PC-3 (cell line): ENCODE data around the gene ZP1. TPM values are rescaled to one million over a fixed set of nuclear protein-coding genes. Genes with fewer than 3 reads are reported as not detected.

ENCODE experiments used
- ATAC-seq: fragments of 200-7000 bp; cut with Tn5 transposase; 2 replicates; pipeline ENCODE4 v1.9.1; 2020; ENCODE audit warnings: mild to moderate bottlenecking, moderate library complexity
- BruUV-seq: library from RNA; stranded (reverse); fragments of 400-500 nt; replicated peaks from 2 replicates; lab custom pipeline; 2021; lab: Mats Ljungman, UMichigan
- CTCF ChIA-PET: fragments of 300-600 bp; sonication (Branson Sonifier 250); formaldehyde crosslinking; loops from one replicate; lab custom pipeline; 2022; ENCODE audit warnings: antibody characterized with exemption; lab: Charles Lee
- POLR2A ChIA-PET: fragments of 300-600 bp; sonication (Branson Sonifier 250); formaldehyde crosslinking; loops from one replicate; lab custom pipeline; 2022; ENCODE audit warnings: antibody characterized with exemption; ENCODE audit not compliant: unreplicated experiment; lab: Charles Lee
- DNase-seq: peaks from one replicate; pipeline ENCODE4 v3.0.0-alpha.2; 2015
- H2AFZ ChIP-seq: fragments of 300-600 bp; sonication (generic); 2 replicates; pipeline ENCODE4 v1.6.0; 2016; ENCODE audit warnings: antibody characterized with exemption, low read length
- H3F3A ChIP-seq: fragments of 300-600 bp; sonication (generic); one replicate; pipeline ENCODE4 v1.6.0; 2017; ENCODE audit warnings: antibody characterized with exemption, low read length, control low read depth, mild to moderate bottlenecking; ENCODE audit not compliant: unreplicated experiment
- H3K27ac ChIP-seq: fragments of 300-600 bp; sonication (generic); 2 replicates; pipeline ENCODE4 v1.5.1; 2016; ENCODE audit warnings: mild to moderate bottlenecking, low read length
- H3K27me3 ChIP-seq: fragments of 300-600 bp; sonication (generic); 2 replicates; pipeline ENCODE4 v1.6.1; 2016; ENCODE audit warnings: low read length, mixed read lengths
- H3K36me3 ChIP-seq: fragments of 300-600 bp; sonication (generic); 2 replicates; pipeline ENCODE4 v1.6.1; 2016; ENCODE audit warnings: low read depth, mixed run types, low read length, mixed read lengths
- H3K4me1 ChIP-seq: fragments of 300-600 bp; sonication (generic); 2 replicates; pipeline ENCODE4 v1.5.1; 2016; ENCODE audit warnings: low read length; ENCODE audit not compliant: insufficient read depth
- H3K4me2 ChIP-seq: fragments of 300-600 bp; sonication (generic); 2 replicates; pipeline ENCODE4 v1.6.0; 2016; ENCODE audit warnings: low read length
- H3K4me3 ChIP-seq: fragments of 300-600 bp; sonication (generic); 2 replicates; pipeline ENCODE4 v1.5.1; 2016; ENCODE audit warnings: mild to moderate bottlenecking, low read length, mixed read lengths
- H3K79me2 ChIP-seq: fragments of 300-600 bp; sonication (generic); 2 replicates; pipeline ENCODE4 v1.6.1; 2017; ENCODE audit warnings: low read length, mixed read lengths
- H3K9ac ChIP-seq: fragments of 300-600 bp; sonication (generic); 2 replicates; pipeline ENCODE4 v1.6.0; 2016; ENCODE audit warnings: mild to moderate bottlenecking, low read length
- H3K9me2 ChIP-seq: fragments of 300-600 bp; sonication (generic); replicated peaks from 2 replicates; pipeline ENCODE4 v1.6.1; 2016; ENCODE audit warnings: mixed run types, low read length, mixed read lengths
- H3K9me3 ChIP-seq: fragments of 300-600 bp; sonication (generic); 2 replicates; pipeline ENCODE4 v1.6.1; 2016; ENCODE audit warnings: low read length, mixed read lengths
- H4K20me1 ChIP-seq: fragments of 300-600 bp; sonication (generic); 2 replicates; pipeline ENCODE4 v1.6.1; 2016; ENCODE audit warnings: low read length, mixed read lengths
- EZH2 ChIP-seq: fragments of 300-600 bp; sonication (generic); IDR thresholded peaks from one replicate; pipeline ENCODE4 v1.6.1; 2017; ENCODE audit warnings: antibody characterized with exemption, mild to moderate bottlenecking, low read length; ENCODE audit not compliant: unreplicated experiment
- EZH2phosphoT487 ChIP-seq: fragments of 300-600 bp; sonication (generic); IDR thresholded peaks from 2 replicates; pipeline ENCODE4 v1.6.1; 2018; ENCODE audit warnings: mild to moderate bottlenecking, antibody characterized with exemption, low read length, borderline replicate concordance
- intact Hi-C: fragments of 100-400 bp; cut with micrococcal nuclease; formaldehyde crosslinking; loops from 2 replicates; pipeline ENCODE4 v1.9.0; 2023
- total RNA-seq: library from RNA; depleted of rRNA; stranded (reverse); fragments of >200 nt; gene quantifications from 2 replicates; pipeline ENCODE4 v1.2.3, GENCODE V29; 2014
- TF ChIP-seq, protein P1 (sequence below): fragments of 300-600 bp; sonication (generic); conservative IDR thresholded peaks from 2 replicates; pipeline ENCODE4 v1.5.1; 2017; ENCODE audit warnings: antibody characterized with exemption, low read depth, mild to moderate bottlenecking, low read length

Gene ZP1
- total RNA-seq, 1 experiment from 2014 or later, result not detected

DNA sequence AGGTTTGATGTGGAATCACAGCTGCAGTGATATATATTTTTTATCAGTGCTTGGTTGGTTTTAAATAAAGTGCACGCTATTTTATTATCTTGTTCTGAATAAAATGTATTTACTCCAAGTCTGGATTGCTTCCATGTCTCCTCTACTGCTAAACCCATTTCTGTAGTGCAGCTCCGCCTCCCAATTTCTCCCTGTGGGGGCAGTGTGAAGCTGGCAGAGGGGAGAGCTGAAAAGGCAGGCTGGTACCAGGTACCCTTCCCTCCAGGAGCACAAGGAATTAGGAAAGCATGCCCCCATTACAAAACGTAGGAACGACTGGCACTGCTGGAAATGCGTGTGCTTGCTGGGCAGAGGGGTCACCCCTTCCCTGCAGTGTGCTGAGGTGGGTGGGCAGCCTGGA is 56.0 kb downstream of the ZP1 start:
- POLR2A ChIA-PET, result no interaction called here

DNA sequence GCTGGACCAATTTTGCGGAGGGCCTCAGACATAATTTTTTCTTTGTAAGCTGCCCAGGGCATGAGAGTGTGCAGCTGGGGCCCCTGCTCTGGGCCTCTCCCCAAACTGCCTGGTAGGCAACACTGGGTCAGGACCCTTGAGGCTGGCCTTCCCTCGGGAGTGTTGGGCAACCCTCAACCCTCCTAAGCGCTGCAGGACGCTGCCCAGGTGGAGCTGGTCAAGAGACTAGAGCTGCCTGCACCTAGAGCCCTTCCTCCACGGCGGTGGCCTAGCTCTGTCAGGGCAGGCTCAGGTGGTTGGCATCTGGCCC is 56.4 kb downstream of the ZP1 start:
- peak overlapping the region; percentile 86 for H3K9ac ChIP-seq
- no peaks in the 10 kb centered on the region for H3K9me2 ChIP-seq
- peaks cover 23% of the 10 kb centered on the region for H3K79me2 ChIP-seq
- peaks cover 8% of the 10 kb centered on the region for H4K20me1 ChIP-seq
- peak overlapping the region; percentile 90 for H3K4me2 ChIP-seq
- POLR2A ChIA-PET, result no interaction called here
- DNase-seq (no peak), ATAC-seq (peak; percentile 18)
- no peaks in the 10 kb centered on the region for H3K9me3 ChIP-seq
- intact Hi-C loops, result loop anchor here (1.0 kb wide), 1 partner anchor 8 kb away; no protein-coding TSS in a partner anchor
- CTCF ChIA-PET, result interaction anchor here (0.7 kb wide), 1 partner anchor 251 kb away, joined by 4 read pairs; no protein-coding TSS in a partner anchor
- H3K4me3 ChIP-seq, result peak overlapping the region; percentile 85
- peaks cover 20% of the 10 kb centered on the region; the same call in 1 of the 2 replicates for H3K36me3 ChIP-seq
- no peak overlapping the region for H3K27ac ChIP-seq
- H3F3A ChIP-seq, result no peaks in the 10 kb centered on the region
- TF ChIP-seq EZH2phosphoT487 (no peak), EZH2 (no peak)
- TF ChIP-seq, protein P1, sequence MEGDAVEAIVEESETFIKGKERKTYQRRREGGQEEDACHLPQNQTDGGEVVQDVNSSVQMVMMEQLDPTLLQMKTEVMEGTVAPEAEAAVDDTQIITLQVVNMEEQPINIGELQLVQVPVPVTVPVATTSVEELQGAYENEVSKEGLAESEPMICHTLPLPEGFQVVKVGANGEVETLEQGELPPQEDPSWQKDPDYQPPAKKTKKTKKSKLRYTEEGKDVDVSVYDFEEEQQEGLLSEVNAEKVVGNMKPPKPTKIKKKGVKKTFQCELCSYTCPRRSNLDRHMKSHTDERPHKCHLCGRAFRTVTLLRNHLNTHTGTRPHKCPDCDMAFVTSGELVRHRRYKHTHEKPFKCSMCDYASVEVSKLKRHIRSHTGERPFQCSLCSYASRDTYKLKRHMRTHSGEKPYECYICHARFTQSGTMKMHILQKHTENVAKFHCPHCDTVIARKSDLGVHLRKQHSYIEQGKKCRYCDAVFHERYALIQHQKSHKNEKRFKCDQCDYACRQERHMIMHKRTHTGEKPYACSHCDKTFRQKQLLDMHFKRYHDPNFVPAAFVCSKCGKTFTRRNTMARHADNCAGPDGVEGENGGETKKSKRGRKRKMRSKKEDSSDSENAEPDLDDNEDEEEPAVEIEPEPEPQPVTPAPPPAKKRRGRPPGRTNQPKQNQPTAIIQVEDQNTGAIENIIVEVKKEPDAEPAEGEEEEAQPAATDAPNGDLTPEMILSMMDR, result no peak
- BruUV-seq, result no TSS peak
- H2AFZ ChIP-seq, result peak overlapping the region; percentile 75
- peaks cover 31% of the 10 kb centered on the region for H3K4me1 ChIP-seq
- H3K27me3 ChIP-seq, result no peaks in the 10 kb centered on the region

More for the DNA sequence above, 56.0 kb downstream of the ZP1 start:
- no peak for ATAC-seq
- BruUV-seq, result no TSS peak
- Histone ChIP-seq H3K9me2 (no peaks in the 10 kb centered on the region), H3K4me2 (peak overlapping the region; percentile 90; the same call in 1 of the 2 replicates), H3K36me3 (peaks cover 21% of the 10 kb centered on the region; the same call in 1 of the 2 replicates), H3K4me1 (peaks cover 35% of the 10 kb centered on the region), H3K9me3 (no peaks in the 10 kb centered on the region), H3K4me3 (no peak overlapping the region), H2AFZ (no peak overlapping the region), H3K79me2 (peaks cover 27% of the 10 kb centered on the region), H3F3A (no peaks in the 10 kb centered on the region), H4K20me1 (peaks cover 13% of the 10 kb centered on the region), H3K27me3 (no peaks in the 10 kb centered on the region), H3K27ac (no peak overlapping the region), H3K9ac (no peak overlapping the region)
- CTCF ChIA-PET, result no interaction called here
- intact Hi-C loops, result no loop called here
- TF ChIP-seq EZH2 (no peak), EZH2phosphoT487 (no peak)
- TF ChIP-seq, protein P1, result no peak
- no peak for DNase-seq

DNA sequence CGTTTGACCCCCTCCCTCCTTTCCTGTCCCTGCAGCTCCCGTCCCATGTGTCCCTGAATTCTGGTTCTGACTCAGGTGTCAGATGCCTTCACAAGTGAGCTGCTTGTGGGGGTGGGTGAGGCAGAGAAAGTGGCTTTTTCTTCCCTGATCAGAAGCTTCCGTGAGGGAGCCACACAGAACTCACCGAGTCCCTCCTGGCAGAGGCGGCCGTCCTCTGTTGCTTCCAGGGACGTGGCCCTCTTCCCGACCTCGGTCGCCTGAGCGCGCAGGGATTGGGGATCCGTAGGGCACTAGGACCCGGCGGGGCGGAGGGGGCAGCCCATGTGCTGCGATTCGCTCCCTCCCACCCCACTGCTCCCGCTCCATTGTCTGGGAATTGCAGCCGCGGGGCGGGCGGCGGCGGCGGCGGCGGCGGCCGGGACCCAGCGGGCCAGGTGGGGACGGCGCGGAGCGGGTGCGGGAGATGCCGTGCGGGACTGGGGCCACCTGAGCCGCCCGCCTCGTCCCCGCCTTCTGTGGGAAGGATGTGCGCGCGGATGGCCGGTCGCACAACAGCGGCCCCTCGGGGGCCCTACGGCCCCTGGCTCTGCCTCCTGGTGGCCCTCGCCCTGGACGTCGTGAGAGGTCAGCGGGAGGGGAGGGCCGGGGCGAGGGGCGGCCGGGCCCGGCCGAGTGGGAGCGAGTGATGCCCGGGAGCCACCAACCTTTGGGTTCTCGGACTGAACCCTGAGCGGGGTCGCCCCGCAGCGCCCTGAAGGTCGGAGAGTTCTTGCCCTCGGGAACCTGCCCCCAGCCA is 57.0 kb downstream of the ZP1 start, which contains the start of gene TMEM132A:
TSS of gene TMEM132A (plus strand) at position 351 of the 796 bp plus-strand sequence. CDS start at position 525, 174 bp downstream.
- POLR2A ChIA-PET, result no interaction called here
- H2AFZ ChIP-seq, result peak within 1 kb of the TSS; percentile 75
- ATAC-seq (peak; percentile 83), DNase-seq (peak; percentile 82)
- no peaks in the 10 kb centered on the region for H3F3A ChIP-seq
- H3K4me3 ChIP-seq, result peak within 1 kb of the TSS; percentile 85
- no peaks in the 10 kb centered on the region for H3K9me3 ChIP-seq
- peaks cover 18% of the 10 kb centered on the region for H3K79me2 ChIP-seq
- peaks cover 20% of the 10 kb centered on the region; the same call in 1 of the 2 replicates for H3K36me3 ChIP-seq
- no TSS peak for BruUV-seq
- H4K20me1 ChIP-seq, result peaks cover 6% of the 10 kb centered on the region; the same call in 1 of the 2 replicates
- H3K4me1 ChIP-seq, result peaks cover 26% of the 10 kb centered on the region
- CTCF ChIA-PET, result interaction anchor here (0.7 kb wide), 1 partner anchor 250 kb away, joined by 4 read pairs; no protein-coding TSS in a partner anchor
- peak within 1 kb of the TSS; percentile 90 for H3K4me2 ChIP-seq
- TF ChIP-seq EZH2 (no peak), EZH2phosphoT487 (no peak)
- TF ChIP-seq, protein P1, result no peak
- intact Hi-C loops, result loop anchor here (1.0 kb wide), 1 partner anchor 9 kb away; no protein-coding TSS in a partner anchor
- no peaks in the 10 kb centered on the region for H3K9me2 ChIP-seq
- H3K27ac ChIP-seq, result peak within 1 kb of the TSS; percentile 56
- no peaks in the 10 kb centered on the region for H3K27me3 ChIP-seq
- peak within 1 kb of the TSS; percentile 86 for H3K9ac ChIP-seq
